ENCODE results near the gene EIF2S1. TPM values are rescaled to one million over a fixed set of nuclear protein-coding genes. Genes with fewer than 3 reads are reported as not detected.
"Not testable (repeated sequence)": the region's sequence is repeated elsewhere in the genome, so short reads cannot be mapped to it uniquely, and the experiment has no call there.

EIF2S1 gene
- total and polyA plus RNA-seq, 4 donors = 32.3 to 84.6 (median 70.1) TPM

DNA sequence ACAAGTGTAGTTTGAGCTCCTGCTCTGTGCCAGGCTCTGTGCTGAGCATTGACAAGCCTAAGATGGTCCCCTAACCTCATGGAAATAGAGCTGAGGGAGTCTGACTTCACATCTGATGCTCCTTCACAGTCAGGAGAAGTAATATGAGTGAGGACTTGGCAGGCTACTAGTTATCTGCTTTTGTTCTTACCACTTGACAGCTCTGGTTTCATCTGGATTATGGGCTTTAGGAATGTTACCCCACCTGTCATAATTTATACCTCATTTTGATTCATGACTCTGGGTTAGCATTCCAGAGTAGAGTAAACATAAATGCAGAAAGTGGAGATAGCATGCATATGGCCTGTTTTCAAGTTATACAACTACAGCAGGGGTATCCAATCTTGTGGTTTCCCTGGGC is 41.0 kb upstream of the EIF2S1 start:
- no peak overlapping the region for H3K4me3 ChIP-seq (ENCODE audit: low read depth in 1 of 3, low read length in 3 of 3)
- no peaks in the 10 kb centered on the region for H3K9me3 ChIP-seq (ENCODE audit: control insufficient read depth in 4 of 4, low read length in 3 of 4)
- H3K9ac ChIP-seq (ENCODE audit: low read depth in 1 of 2, low read length in 2 of 2) = no peak overlapping the region
- H3K4me1 ChIP-seq (ENCODE audit: control insufficient read depth in 4 of 4, insufficient read depth in 4 of 4, low read length in 3 of 4) = no peaks in the 10 kb centered on the region
- no peak overlapping the region for H3K27ac ChIP-seq (ENCODE audit: low read depth in 1 of 2, low read length in 2 of 2)
- DNase-seq (ENCODE audit: low spot score) = no peak
- peaks cover 4 to 31% (median 26%) of the 10 kb centered on the region in 4 donors for H3K36me3 ChIP-seq (ENCODE audit: control insufficient read depth in 4 of 4, insufficient read depth in 3 of 4, low read depth in 1 of 4, low read length in 3 of 4)
- TF ChIP-seq RXRA (IDR thresholded peaks at IDR 0.05) (no peak), YY1 (IDR thresholded peaks at IDR 0.05) (no peak), RAD21 (IDR thresholded peaks at IDR 0.05) (no peak), HNF4G (IDR thresholded peaks at IDR 0.05) (no peak), GABPA (IDR thresholded peaks at IDR 0.05 in 1 of 2, conservative IDR thresholded peaks at IDR 0.05 in 1 of 2) (no peak), FOXA2 (IDR thresholded peaks at IDR 0.05) (no peak), EGR1 (IDR thresholded peaks at IDR 0.05; ENCODE audit: low read depth in 2 of 2) (no peak), SP1 (IDR thresholded peaks at IDR 0.05) (no peak), TAF1 (conservative IDR thresholded peaks at IDR 0.05) (no peak), NR2F2 (IDR thresholded peaks at IDR 0.05) (no peak), HNF4A (conservative IDR thresholded peaks at IDR 0.05) (no peak)
- TF ChIP-seq, protein P1, sequence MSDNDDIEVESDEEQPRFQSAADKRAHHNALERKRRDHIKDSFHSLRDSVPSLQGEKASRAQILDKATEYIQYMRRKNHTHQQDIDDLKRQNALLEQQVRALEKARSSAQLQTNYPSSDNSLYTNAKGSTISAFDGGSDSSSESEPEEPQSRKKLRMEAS (IDR thresholded peaks at IDR 0.05) = no peak
- TF ChIP-seq, protein P2, sequence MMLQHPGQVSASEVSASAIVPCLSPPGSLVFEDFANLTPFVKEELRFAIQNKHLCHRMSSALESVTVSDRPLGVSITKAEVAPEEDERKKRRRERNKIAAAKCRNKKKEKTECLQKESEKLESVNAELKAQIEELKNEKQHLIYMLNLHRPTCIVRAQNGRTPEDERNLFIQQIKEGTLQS (IDR thresholded peaks at IDR 0.05) = no peak
- TF ChIP-seq, protein P3, sequence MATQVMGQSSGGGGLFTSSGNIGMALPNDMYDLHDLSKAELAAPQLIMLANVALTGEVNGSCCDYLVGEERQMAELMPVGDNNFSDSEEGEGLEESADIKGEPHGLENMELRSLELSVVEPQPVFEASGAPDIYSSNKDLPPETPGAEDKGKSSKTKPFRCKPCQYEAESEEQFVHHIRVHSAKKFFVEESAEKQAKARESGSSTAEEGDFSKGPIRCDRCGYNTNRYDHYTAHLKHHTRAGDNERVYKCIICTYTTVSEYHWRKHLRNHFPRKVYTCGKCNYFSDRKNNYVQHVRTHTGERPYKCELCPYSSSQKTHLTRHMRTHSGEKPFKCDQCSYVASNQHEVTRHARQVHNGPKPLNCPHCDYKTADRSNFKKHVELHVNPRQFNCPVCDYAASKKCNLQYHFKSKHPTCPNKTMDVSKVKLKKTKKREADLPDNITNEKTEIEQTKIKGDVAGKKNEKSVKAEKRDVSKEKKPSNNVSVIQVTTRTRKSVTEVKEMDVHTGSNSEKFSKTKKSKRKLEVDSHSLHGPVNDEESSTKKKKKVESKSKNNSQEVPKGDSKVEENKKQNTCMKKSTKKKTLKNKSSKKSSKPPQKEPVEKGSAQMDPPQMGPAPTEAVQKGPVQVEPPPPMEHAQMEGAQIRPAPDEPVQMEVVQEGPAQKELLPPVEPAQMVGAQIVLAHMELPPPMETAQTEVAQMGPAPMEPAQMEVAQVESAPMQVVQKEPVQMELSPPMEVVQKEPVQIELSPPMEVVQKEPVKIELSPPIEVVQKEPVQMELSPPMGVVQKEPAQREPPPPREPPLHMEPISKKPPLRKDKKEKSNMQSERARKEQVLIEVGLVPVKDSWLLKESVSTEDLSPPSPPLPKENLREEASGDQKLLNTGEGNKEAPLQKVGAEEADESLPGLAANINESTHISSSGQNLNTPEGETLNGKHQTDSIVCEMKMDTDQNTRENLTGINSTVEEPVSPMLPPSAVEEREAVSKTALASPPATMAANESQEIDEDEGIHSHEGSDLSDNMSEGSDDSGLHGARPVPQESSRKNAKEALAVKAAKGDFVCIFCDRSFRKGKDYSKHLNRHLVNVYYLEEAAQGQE (IDR thresholded peaks at IDR 0.05) = no peak
- TF ChIP-seq, protein P4, sequence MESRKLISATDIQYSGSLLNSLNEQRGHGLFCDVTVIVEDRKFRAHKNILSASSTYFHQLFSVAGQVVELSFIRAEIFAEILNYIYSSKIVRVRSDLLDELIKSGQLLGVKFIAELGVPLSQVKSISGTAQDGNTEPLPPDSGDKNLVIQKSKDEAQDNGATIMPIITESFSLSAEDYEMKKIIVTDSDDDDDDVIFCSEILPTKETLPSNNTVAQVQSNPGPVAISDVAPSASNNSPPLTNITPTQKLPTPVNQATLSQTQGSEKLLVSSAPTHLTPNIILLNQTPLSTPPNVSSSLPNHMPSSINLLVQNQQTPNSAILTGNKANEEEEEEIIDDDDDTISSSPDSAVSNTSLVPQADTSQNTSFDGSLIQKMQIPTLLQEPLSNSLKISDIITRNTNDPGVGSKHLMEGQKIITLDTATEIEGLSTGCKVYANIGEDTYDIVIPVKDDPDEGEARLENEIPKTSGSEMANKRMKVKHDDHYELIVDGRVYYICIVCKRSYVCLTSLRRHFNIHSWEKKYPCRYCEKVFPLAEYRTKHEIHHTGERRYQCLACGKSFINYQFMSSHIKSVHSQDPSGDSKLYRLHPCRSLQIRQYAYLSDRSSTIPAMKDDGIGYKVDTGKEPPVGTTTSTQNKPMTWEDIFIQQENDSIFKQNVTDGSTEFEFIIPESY (IDR thresholded peaks at IDR 0.05) = no peak
- TF ChIP-seq, protein P5, sequence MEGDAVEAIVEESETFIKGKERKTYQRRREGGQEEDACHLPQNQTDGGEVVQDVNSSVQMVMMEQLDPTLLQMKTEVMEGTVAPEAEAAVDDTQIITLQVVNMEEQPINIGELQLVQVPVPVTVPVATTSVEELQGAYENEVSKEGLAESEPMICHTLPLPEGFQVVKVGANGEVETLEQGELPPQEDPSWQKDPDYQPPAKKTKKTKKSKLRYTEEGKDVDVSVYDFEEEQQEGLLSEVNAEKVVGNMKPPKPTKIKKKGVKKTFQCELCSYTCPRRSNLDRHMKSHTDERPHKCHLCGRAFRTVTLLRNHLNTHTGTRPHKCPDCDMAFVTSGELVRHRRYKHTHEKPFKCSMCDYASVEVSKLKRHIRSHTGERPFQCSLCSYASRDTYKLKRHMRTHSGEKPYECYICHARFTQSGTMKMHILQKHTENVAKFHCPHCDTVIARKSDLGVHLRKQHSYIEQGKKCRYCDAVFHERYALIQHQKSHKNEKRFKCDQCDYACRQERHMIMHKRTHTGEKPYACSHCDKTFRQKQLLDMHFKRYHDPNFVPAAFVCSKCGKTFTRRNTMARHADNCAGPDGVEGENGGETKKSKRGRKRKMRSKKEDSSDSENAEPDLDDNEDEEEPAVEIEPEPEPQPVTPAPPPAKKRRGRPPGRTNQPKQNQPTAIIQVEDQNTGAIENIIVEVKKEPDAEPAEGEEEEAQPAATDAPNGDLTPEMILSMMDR (IDR thresholded peaks at IDR 0.05; ENCODE audit: low read depth, low read length, missing input control) = no peak
- no peaks in the 10 kb centered on the region for H3K27me3 ChIP-seq (ENCODE audit: control insufficient read depth in 4 of 4, insufficient read depth in 4 of 4, low read length in 3 of 4)

DNA sequence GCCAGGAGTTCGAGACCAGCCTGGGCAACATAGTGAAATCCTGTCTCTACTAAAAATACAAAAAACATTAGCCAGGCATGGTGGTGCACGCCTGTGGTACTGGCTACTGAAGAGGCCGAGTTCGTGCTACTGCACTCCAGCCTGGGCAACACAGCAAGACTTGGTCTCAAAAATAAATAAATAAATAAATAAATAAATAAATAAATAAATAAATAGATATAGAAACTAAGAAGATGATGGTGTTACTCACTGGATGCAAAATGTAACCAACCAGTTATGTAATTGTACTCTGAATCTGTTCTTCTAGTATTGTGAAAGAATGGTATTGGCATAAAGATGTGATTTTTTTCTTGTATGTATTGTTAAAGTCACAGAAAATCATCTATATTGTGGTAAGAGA is 30.5 kb upstream of the EIF2S1 start:
- not testable (repeated sequence) for H3K27ac ChIP-seq (ENCODE audit: low read depth in 1 of 2, low read length in 2 of 2); H3K9ac ChIP-seq (ENCODE audit: low read depth in 1 of 2, low read length in 2 of 2); H3K9me3 ChIP-seq (ENCODE audit: control insufficient read depth in 4 of 4, low read length in 3 of 4); H3K27me3 ChIP-seq (ENCODE audit: control insufficient read depth in 4 of 4, insufficient read depth in 4 of 4, low read length in 3 of 4); DNase-seq (ENCODE audit: low spot score); H3K4me3 ChIP-seq (ENCODE audit: low read depth in 1 of 3, low read length in 3 of 3); H3K4me1 ChIP-seq (ENCODE audit: control insufficient read depth in 4 of 4, insufficient read depth in 4 of 4, low read length in 3 of 4)
- peaks cover 0 to 30% (median 18%) of the 10 kb centered on the region in 4 donors for H3K36me3 ChIP-seq (ENCODE audit: control insufficient read depth in 4 of 4, insufficient read depth in 3 of 4, low read depth in 1 of 4, low read length in 3 of 4)
- 99% methylated on average over 4 of the region's 4 CpGs for WGBS

Measured in liver (tissue), 9 donors.